Activated CD4-positive, CD25-positive, alpha-beta regulatory T cell (primary cell): ENCODE results near the gene LIN54.
A peak's percentile ranks its signal among the peaks of the same experiment; 100 is the strongest.
"Not testable (repeated sequence)": the region's sequence is repeated elsewhere in the genome, so short reads cannot be mapped to it uniquely, and the experiment has no call there.

Source experiments
- DNase-seq, 4 experiments: peaks; one replicate each; lab custom pipeline; 2025; lab: John Stamatoyannopoulos, UW

The LIN54 gene

DNA sequence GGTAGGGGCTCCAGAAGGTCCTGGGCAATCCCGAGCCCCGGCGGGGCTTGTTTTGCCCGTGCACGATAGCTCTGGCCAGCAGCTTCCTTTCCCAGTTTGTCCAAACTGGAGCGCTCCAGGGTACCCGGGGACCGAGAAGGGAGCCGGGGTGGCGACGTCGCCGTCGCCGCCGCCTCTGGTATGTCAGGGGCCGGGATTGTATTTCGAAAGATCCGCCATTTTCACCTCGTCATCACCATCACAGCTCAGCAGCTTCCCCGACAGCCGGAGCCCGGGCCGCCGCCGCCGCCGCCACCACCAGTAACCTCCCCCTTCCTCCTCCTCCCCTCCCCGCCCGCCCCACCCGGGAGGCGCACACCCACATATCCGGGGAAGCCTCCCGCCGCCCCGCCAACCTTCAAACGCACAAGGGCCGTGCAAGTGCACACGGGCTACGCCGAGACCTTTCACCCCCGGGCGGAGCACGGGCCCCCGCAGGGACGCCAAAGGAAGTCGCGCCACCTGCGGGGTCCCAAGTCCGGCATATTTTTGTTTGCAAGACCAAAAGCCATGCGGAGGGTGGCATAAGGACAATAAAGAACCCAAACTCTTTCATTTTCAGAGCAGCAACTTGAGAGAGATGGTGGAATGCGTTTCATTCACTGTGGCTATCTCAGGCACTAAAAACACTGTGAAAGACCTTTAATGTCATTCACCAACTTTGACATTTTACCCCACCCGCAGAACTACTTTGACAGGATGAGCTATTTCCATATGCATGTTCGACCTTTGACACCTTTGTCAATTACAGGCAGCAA is at the start of gene LIN54:
Gene LIN54 (minus strand): TSS at position 302 of the 797 bp plus-strand sequence. CDS start 25,979 bp downstream, outside the sequence.
- peak; percentile 58 to 84 (median 73) for DNase-seq

DNA sequence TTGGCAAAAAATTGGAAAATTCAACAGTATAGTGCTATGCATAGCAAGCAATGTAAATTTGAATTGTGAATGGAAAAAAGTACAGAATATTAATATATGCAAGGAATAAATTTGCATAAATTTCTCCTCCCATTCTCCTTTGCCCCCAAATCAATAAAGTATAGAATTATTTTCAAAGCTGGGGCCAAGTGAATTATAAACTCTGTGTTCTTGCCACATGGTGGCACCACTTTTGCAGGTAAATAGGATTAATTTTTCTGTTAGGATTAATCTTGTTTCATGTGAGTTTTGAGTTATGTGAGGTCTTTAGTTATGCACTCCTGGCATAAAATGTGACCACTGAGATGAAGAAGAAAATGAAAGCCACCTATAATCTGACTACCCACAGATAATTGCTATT is 44.3 kb upstream of the LIN54 start:
- no peak for DNase-seq

DNA sequence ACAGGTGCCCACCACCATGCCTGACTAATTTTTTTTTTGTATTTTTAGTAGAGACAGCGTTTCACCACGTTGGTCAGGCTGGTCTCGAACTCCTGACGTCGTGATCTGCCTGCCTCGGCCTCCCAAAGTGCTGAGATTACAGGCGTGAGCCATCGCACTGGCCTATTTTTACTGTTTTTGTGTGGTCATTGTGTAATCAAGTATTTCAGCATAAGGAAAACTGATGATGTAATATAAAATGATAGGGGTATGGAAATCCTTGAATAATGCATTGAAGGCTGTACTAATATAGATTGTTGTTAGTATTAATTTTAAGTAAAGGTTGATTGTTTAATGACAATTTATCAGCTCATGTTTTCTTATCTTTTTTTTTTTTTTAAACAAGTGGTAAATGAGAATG is 38.2 kb upstream of the LIN54 start:
- DNase-seq = not testable (repeated sequence)

DNA sequence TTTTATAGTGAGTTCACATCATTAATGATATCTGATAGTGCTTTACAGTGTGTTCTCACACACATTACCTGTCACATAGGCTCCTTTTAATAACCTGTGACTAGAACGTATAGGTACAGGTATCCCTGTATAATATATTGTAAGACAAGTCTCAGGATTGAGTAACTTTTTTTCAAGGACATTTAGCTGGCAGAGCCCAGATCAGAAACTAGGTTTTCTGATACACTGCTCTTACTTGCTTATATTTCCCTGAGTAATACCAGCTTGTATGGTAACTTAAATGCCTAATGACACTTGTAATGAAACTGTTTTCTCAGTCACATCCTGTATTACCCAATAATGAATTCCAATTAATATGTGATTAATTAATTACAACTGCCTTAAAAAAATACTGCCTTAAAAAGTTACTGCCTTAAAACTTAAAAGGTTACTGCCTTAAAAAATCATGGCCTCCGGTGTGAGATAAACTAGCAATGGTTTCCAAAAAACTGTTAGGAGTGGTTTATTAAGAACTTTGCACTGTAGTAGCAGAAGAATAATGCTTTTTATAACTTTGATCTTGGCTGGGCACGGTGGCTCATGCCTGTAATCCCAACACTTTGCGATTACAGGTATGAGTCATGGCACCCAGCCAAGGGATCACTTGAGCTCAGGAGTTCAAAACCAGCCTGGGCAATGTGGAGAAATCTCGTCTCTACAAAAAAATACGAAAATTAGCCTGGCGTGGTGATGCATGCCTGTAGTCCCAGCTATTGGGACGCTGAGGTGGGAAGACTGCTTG is 36.3 kb upstream of the LIN54 start:
- DNase-seq = no peak

DNA sequence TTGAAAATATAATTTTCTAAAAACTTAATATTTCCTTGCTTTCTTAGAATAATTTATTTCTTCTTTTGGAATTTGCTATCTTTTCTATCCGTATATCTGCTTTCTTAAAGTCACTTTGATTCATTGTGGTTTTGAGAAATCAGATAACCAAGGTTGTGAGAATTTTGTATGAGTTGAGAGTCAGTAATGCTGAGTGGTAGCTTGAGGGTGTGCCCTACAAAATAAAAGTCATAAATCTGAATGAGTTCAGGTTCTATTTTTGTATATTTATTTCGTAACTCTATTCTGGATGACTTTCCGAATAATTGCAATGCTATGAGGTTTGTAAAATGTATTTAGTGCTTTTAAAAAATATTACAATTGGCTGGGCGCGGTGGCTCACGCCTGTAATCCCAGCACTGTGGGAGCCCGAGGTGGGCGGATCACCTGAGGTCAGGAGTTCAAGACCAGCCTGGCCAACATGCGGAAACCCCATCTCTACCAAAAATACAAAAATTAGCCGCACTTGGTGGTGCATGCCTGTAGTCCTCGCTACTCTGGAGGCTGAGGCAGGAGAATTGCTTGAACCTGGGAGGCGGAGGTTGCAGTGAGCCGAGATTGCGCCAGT is 33.3 kb upstream of the LIN54 start:
- no peak for DNase-seq

DNA sequence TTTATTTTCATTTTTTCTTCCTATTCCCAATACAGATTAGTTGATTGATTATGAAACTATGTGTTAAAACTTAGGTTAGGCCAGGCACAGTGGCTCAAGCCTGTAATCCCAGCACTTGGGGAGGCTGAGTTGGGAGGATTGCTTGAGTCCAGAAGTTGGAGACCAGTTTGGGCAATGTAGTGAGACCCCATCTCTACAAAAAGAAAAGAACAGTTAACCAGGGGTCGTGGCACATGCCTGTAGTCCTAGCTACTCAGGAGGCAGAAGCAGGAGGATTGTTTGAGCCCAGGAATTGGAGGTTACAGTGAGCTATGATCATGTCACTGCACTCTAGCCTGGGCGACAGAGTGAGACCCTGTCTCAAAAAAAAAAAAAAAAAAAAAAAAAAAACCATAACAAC is 32.5 kb upstream of the LIN54 start:
- DNase-seq = not testable (repeated sequence)

DNA sequence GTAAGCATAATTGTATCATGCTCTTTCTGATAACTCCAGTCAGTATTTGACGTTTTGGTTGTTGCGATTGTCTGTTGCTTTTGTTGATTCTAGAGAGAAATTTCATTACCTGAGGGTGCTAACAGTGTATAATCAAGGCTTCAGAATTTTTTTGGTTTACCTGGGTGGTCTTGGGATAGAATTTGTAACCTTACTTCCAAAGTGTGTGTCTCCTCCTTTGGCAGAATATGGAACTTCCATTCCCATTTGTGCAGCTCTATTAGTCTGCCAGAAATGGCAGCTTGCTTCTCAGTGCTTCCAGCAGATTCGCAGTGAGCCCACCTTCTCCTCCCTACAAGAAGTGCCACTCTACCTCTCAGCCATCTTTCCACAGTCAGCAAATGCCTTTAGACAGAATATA is 29.6 kb upstream of the LIN54 start:
- no peak for DNase-seq

DNA sequence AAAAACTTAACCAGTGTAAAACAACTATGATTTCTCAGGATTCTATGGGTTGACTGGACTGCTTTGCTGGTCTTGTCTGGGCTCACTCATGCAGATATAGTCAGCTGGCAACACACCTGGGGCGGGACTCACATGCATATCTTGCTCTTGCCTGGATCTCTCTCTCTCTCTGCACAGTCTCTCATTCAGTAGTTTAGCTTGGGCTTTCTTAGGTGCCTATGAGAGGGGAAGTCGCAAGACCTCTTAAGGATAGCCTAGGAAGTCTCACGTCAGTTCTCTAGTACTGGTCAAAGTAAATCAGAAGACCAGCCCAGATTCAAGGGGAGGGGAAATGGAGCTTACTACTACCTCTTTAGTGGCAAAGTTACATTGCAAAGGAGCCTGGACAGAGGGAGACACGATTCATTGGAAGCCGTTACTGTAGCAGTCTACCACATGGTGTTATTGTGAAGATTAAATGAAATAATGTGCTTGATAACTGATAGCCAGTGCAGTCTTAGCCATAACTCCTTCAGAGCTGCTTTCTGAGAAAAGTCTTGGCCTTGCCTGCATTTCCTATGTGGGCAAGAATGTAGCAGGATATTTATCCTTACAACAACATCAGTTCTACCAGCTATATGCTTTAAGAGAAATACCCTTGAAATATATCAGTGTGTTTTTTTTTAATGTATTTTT is 26.5 kb upstream of the LIN54 start:
- no peak for DNase-seq

DNA sequence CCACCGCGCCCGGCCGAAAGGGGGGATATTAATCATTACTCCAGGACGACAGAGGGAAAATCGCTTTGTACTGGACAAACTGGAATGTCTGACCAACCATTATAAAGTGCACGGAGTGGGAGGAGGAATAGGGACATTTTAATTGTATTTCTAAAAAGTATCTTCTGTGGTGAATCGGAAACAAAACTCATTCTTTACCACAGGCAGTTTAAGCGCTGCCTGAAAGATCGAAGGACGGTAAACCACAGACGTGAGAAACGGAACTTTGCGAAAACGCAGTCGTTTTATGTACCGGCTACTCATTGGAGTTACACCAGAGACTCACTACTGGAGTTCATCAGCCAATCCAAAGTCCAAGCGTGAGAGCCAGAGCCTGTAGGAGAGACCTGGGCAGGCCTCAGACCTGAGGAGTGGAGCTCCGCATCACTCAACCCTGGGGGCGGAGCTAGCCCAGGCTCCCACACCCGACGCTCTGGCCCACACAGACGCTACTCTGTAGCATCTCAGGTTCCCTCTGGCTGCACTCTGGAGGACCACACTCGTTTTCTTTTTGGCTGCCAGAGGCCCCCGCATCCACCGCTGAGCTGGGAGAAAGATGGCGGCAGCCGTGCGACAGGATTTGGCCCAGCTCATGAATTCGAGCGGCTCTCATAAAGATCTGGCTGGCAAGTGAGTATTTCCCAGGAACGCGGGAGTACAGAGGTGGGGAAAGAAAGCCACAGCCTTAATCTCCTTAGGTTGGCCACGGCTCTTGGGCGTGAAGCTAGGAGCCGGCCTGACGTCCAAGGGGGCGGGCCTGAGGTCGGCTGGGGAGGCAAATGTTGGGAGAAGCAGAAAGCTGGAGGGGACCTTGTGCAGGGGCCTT is 24.2 kb upstream of the LIN54 start, which contains the start of gene COPS4:
Gene COPS4 (plus strand): TSS at position 554 of the 865 bp plus-strand sequence. CDS start 42 bp downstream, at position 596.
- peak; percentile 77 to 94 (median 86) for DNase-seq

DNA sequence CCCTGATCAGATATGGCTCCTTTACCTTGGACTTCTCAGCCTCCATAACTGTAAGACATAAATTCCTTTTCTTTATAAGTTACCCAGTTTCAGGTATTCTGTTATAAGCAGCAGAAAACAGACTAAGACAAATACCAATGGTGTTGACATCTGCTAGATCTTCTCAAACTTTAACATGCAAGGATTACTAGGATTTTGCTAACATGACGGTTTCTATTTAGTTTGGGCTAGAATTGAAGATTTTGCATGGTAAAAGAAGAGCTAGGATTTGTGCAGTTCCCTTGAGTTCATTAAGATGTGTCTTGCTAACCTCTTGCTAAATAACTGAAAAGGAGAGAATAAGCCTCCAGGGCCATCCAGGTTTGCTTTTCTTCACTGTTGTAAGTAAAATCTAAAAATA is 19.1 kb upstream of the LIN54 start:
- DNase-seq = no peak

DNA sequence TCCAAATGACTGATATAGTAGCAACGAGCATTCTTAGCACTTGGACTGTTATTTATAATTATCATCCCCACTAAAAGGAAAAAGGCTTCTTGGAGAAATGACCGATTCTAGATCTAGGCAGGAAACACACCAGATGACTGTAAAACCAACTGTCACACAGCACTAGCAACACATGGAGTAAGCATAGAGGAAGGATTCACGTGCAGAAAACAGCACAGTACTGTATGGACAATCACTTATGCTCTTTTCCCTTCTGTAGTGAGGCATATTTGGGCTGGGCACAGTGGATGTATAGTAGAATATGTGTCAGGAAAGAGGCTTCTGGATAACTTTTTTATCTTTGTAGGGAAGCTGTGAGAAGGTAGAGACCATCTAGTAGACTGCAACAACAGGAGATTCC is 18.4 kb upstream of the LIN54 start:
- DNase-seq = no peak

DNA sequence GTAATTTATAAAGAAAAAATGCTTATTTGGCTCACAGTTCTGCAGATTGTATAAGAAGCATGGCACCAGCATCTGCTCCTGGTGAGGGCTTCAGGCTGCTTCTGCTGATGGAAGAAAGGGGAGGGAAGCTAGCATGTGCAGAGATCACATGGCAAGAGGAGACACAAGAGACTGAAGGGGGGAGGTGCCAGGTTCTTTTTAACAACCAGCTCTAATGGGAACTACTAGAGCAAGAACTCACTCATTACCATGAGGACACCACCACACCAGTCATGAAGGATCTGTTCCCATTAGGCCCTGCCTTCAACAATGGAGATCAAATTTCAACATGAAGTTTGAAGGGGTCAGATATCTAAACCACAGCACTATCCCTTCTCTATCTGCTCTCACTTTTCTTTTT is 14.9 kb upstream of the LIN54 start:
- no peak for DNase-seq

DNA sequence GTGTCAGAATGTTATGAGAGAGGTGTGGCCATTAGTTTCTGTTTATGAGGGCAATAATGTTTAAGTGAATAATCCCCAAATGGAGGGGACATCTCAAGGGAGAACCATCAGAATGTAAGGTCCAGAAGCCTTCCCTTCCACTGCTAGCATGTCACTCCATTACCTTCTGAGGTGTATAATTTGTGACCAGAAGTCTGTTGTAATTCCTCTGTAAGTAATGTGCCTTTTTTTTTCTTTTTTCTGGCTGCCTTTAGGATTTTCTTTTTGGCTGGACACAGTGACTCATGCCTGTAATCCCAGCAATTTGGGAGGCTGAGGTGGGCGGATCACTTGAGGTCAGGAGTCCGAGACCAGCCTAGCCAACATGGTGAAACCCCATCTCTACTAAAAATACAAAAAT is 13.6 kb upstream of the LIN54 start:
- DNase-seq = no peak

DNA sequence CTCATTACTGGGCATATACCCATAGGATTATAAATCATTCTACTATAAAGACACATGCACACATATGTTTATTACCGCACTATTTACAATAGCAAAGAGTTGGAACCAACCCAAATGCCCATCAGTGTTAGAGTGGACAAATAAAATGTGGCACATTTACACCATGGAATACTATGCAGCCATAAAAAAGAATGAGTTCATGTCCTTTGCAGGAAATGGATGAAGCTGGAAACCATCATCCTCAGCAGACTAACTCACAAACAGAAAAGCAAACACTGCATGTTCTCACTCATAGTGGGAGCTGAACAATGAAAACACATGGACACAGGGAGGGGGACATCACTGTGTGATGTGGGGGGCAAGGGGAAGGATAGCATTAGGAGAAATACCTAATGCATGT is 13.0 kb upstream of the LIN54 start:
- DNase-seq = not testable (repeated sequence)

DNA sequence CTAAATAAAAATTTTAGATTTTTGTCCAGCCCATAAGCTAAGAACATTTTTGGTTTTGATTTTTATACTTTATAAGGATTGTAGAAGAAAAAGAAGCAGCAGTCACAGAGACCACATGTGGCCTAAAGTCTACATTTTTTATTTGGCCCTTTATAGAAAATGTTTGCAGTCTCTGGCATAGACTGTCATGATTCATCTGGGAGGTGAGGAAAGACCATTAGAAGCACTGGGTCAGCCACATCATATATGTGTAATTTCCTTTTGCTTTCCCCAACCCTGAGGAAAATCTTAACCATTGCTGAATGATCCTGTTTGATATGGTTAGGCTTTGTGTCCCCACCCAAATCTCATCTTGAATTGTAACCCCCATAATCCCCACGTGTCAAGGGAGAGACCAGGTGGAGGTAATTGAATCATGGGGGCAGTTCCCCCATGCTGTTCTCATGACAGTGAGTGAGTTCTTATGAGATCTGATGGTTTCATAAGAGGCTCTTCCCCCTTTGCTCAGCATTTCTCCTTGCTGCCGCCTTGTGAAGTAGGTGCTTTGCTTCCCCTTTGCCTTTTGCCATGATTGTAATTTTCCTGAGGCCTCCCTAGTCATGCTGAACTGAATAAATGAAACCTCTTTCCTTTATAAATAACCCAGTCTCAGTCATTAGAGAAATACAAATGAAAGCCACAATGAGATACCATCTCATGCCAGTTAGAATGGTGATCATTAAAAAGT is 12.3 kb upstream of the LIN54 start:
- no peak for DNase-seq

DNA sequence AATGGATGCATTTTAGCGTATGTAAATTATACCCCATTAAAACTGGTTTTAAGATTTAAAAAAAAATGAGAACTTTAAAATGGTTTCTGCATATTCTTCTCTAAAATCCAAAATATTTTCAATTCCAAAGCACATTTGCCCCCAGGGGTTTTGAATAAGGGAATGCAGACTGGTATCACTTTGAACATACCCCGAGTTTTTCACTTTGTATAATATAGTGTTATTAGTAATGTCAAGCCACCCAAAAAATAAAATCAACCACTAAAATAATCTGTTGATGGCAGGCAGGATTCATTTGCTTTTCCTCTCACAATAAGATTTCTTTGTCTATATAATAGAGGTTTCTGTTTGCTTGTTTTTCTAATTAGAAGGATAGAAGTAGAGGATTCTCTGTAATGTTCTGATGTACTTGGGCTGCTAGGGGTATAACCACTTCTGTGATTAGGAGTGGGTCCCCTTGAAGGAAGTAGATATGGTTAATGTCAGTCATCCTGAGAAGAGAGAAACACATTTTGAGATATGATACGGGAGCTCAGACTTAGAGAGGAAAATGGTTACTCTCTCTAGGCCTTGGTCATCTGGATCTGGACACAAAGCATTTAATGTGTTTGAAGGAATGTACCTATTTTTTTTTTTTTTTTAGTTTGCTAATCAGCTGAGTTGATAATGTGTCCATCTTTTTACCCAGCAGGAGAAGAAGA is 9.3 kb upstream of the LIN54 start:
- no peak for DNase-seq

DNA sequence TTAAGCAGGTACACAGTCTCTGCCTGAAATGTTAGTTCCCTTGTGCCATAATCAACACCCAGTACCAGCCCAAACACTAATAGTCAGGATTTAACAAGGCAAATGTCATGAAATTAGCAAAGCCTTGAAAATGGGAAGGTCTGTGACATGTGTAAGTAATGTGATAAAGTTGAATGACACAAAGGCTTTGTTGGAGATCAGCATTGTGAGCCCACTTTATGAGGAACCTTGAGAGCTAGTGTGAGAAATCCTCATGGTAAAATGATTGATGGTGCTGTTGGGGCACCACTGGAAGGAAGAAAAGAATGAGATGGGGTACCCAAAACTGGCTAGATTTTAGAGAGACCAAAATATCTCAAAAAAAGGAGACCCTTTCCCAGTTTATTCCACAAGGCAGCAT is 3.3 kb upstream of the LIN54 start:
- no peak for DNase-seq

DNA sequence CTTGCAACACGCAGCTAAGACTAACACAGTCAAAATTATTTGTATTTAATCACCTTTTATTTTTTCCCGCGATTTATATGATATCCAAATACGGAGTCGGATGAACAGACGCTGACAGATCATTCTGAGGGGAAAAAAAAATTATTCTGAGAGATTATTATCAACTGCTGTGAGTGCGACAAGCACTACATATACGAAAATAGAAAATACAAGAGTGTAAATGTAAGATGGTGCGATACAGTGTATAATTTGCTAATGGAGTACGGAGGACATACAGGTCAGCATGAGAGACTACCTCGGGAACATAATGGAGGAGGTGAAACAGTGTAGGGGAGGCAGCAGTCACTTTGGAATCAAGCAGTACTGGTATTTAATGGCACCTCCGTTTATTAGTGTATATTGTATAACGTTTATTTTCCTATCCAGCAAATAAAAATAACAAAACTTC is 2.8 kb upstream of the LIN54 start:
- no peak for DNase-seq

DNA sequence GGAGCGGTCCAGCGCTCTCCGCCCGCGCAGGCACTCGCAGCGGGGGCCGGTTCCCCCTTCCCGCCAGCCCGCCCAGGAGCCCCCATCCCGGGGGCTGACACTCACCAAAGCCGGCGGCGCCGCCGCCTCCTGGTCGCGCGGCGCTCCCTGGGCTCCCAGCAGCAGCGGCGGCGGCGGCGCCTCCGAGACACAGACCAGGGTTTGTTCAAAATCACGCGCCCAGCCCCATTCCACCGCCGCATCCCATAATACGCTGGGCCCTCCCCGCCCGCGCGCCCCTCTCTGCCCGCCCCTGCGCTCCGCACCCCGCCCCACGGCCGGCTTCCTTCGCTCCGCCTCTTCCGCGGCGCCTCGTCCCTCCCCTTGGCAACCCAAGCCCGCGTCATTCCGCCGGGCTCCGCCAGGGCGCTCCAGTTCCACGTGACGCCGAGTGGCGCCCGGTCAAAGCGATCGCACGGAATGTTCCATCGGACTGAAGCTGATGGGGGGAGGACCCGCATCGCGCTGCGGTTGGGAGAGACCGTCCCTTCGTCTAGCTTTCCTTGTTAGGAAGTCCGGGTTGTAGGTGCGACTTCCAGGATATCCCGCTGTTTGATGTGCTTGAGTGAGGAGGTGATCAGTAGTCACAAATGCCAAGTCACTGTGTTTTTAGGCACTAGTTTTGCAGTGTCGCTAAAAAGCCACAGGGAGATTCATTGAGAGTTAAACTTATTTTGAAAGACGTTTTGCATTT is 2.2 kb upstream of the LIN54 start:
- DNase-seq = peak; percentile 94 to 95 (median 95)
